GM21381 (cell line): ENCODE results near the gene ATP6V1E1.
A peak's percentile ranks its signal among the peaks of the same experiment; 100 is the strongest.

Source experiments
- ATAC-seq: cut with Tn5 transposase; IDR thresholded peaks from one replicate; pipeline ENCODE4 v1.9.1; 2021; ENCODE audit warnings: mild to moderate bottlenecking, moderate library complexity; ENCODE audit not compliant: unreplicated experiment

The ATP6V1E1 gene

GRCh38 chr22:17634696-17635095 lies 6.1 kb upstream of the ATP6V1E1 start:
- ATAC-seq, result no peak

GRCh38 chr22:17633998-17634323 lies 5.4 kb upstream of the ATP6V1E1 start:
- no peak for ATAC-seq

GRCh38 chr22:17633217-17633997 lies 4.9 kb upstream of the ATP6V1E1 start:
- no peak for ATAC-seq

- ATAC-seq, result no peak
Measured at GRCh38 chr22:17631076-17631565, 2.6 kb upstream of the ATP6V1E1 start.

GRCh38 chr22:17629641-17630040 lies 1.1 kb upstream of the ATP6V1E1 start:
- ATAC-seq, result no peak

- peak; percentile 1 for ATAC-seq
Measured at GRCh38 chr22:17629173-17629489, 582 bp upstream of the ATP6V1E1 start.

GRCh38 chr22:17627961-17628405 lies 566 bp downstream of the ATP6V1E1 start:
- ATAC-seq, result no peak

- no peak for ATAC-seq
Measured at GRCh38 chr22:17613280-17613679, 15.3 kb downstream of the ATP6V1E1 start.

GRCh38 chr22:17612057-17612456 lies 16.5 kb downstream of the ATP6V1E1 start:
- no peak for ATAC-seq

GRCh38 chr22:17607891-17608521 lies 20.5 kb downstream of the ATP6V1E1 start:
- no peak for ATAC-seq

GRCh38 chr22:17606496-17606895 lies 22.1 kb downstream of the ATP6V1E1 start:
- no peak for ATAC-seq

- ATAC-seq, result no peak
Measured at GRCh38 chr22:17603668-17604067, 24.9 kb downstream of the ATP6V1E1 start.

- ATAC-seq, result no peak
Measured at GRCh38 chr22:17601031-17601430, 27.5 kb downstream of the ATP6V1E1 start.

- ATAC-seq, result no peak
Measured at GRCh38 chr22:17598318-17598717, 30.2 kb downstream of the ATP6V1E1 start.

GRCh38 chr22:17597217-17597616 lies 31.3 kb downstream of the ATP6V1E1 start:
- ATAC-seq, result no peak

GRCh38 chr22:17596226-17596625 lies 32.3 kb downstream of the ATP6V1E1 start:
- no peak for ATAC-seq

GRCh38 chr22:17592201-17592600 lies 36.3 kb downstream of the ATP6V1E1 start:
- ATAC-seq, result no peak

- no peak for ATAC-seq
Measured at GRCh38 chr22:17590586-17590985, 38.0 kb downstream of the ATP6V1E1 start.

GRCh38 chr22:17589810-17590375 lies 38.7 kb downstream of the ATP6V1E1 start:
- ATAC-seq, result no peak

GRCh38 chr22:17588606-17589005 lies 39.9 kb downstream of the ATP6V1E1 start:
- no peak for ATAC-seq

GRCh38 chr22:17587629-17588028 lies 40.9 kb downstream of the ATP6V1E1 start:
- no peak for ATAC-seq

- ATAC-seq, result no peak
Measured at GRCh38 chr22:17586831-17587440, 41.6 kb downstream of the ATP6V1E1 start.
